ENCODE results near the gene MKNK1. TPM values are rescaled to one million over a fixed set of nuclear protein-coding genes. Genes with fewer than 3 reads are reported as not detected.

The MKNK1 gene
- total and polyA plus RNA-seq, 2 of the 4 experiments (the other 2 are of a cell fraction), result 14.3 to 35.2 TPM

GRCh38 chr1:46642115-46642680, 38.1 kb upstream of the MKNK1 start:
- BruUV-seq (replicated peaks), result no TSS peak
- CTCF ChIA-PET, result no interaction called here
- no peak overlapping the region for H3K27ac ChIP-seq (ENCODE audit: insufficient read depth, low read length)

More at GRCh38 chr1:46642115-46642680, 38.1 kb upstream of the MKNK1 start:
- Histone ChIP-seq H3K9me3 (ENCODE audit: control insufficient read depth, insufficient read depth, low read length) (no peaks in the 10 kb centered on the region), H3K9me1 (ENCODE audit: insufficient read depth, low read length) (peaks cover 3% of the 10 kb centered on the region; the same call in 1 of the 2 replicates), H3K14ac (replicated peaks; ENCODE audit: low read depth, low read length) (no peak overlapping the region), H3K56ac (ENCODE audit: extremely low read depth, insufficient read depth, low read length) (no peak overlapping the region), H3K36me3 (ENCODE audit: control insufficient read depth, insufficient read depth, low read length) (peaks cover 1% of the 10 kb centered on the region), H3K27me3 (ENCODE audit: control insufficient read depth, insufficient read depth, low read length) (no peaks in the 10 kb centered on the region), H3K23ac (ENCODE audit: low read depth, low read length) (no peak overlapping the region), H2AFZ (replicated peaks; ENCODE audit: low read length, poor library complexity) (no peak overlapping the region), H4K91ac (ENCODE audit: insufficient read depth, low read depth, low read length) (no peak overlapping the region), H2AK9ac (replicated peaks; ENCODE audit: low read depth, low read length, poor library complexity) (no peak overlapping the region), H3K4ac (ENCODE audit: low read depth, low read length) (no peak overlapping the region), H3K9ac (ENCODE audit: low read depth, low read length) (no peak overlapping the region), H3K18ac (ENCODE audit: low read depth, low read length) (no peak overlapping the region), H2BK120ac (ENCODE audit: low read depth, low read length) (no peak overlapping the region), H2BK5ac (ENCODE audit: low read depth, low read length, poor library complexity, severe bottlenecking) (no peak overlapping the region), H3K4me1 (ENCODE audit: control insufficient read depth, insufficient read depth, low read length) (peaks cover 4% of the 10 kb centered on the region; the same call in 1 of the 2 replicates), H2BK15ac (ENCODE audit: low read depth, low read length) (no peak overlapping the region), H4K8ac (ENCODE audit: low read depth in 2 of 2, low read length in 2 of 2) (no peak overlapping the region), H4K20me1 (ENCODE audit: insufficient read depth, low read length) (0 out of 2 replicates have a peak, but pooled peaks cover 3% of the 10 kb centered on the region), H2AK5ac (ENCODE audit: low read depth, low read length) (no peak overlapping the region), H3K4me2 (ENCODE audit: low read depth, low read length) (no peak overlapping the region), H3K79me1 (ENCODE audit: low read depth in 1 of 2, low read length in 2 of 2) (0 out of 4 replicates have a peak, but pooled peaks cover 0 to 2% of the 10 kb centered on the region in 2 experiments), H2BK20ac (ENCODE audit: low read depth, low read length) (no peak overlapping the region), H3K4me3 (ENCODE audit: insufficient read depth, low read depth, low read length) (no peak overlapping the region), H4K5ac (ENCODE audit: low read depth, low read length) (no peak overlapping the region)
- POLR2A ChIA-PET (ENCODE audit: unreplicated experiment), result no interaction called here
- dilution Hi-C loops (cut with HindIII; ENCODE audit: low sequenced_read_pairs, unreplicated experiment), result no loop called here
- in situ Hi-C loops (cut with MboI; ENCODE audit: low sequenced_read_pairs), result no loop called here
- ATAC-seq (ENCODE audit: low read depth) (no peak), DNase-seq (no peak)
- intact Hi-C loops (cut with micrococcal nuclease), result no loop called here
- TF ChIP-seq RAD21 (IDR thresholded peaks at IDR 0.05; ENCODE audit: low read length), result no peak
- TF ChIP-seq RCOR1 (IDR thresholded peaks at IDR 0.05; ENCODE audit: insufficient replicate concordance, low read length), result no peak
- no peak for TF ChIP-seq MAZ (IDR thresholded peaks at IDR 0.05; ENCODE audit: borderline replicate concordance, low read depth, low read length)
- TF ChIP-seq RFX5 (IDR thresholded peaks at IDR 0.05; ENCODE audit: low read depth, low read length), result no peak
- no peak for TF ChIP-seq SMC3 (IDR thresholded peaks at IDR 0.05; ENCODE audit: low read depth, low read length)
- TF ChIP-seq NFE2L2 (IDR thresholded peaks at IDR 0.05; ENCODE audit: low read depth, low read length), result no peak
- TF ChIP-seq CHD1 (IDR thresholded peaks at IDR 0.05; ENCODE audit: low read depth, low read length), result no peak
- TF ChIP-seq USF2 (IDR thresholded peaks at IDR 0.05; ENCODE audit: low read depth, low read length), result no peak
- TF ChIP-seq MAFK (IDR thresholded peaks at IDR 0.05; ENCODE audit: low read depth, low read length), result no peak
- no peak for TF ChIP-seq MXI1 (IDR thresholded peaks at IDR 0.05; ENCODE audit: borderline replicate concordance, low read depth, low read length)
- no peak for TF ChIP-seq CTCF (conservative IDR thresholded peaks at IDR 0.05; ENCODE audit: low read depth, low read length)
- TF ChIP-seq POLR2A (IDR thresholded peaks at IDR 0.05; ENCODE audit: low read depth, low read length), result no peak
- TF ChIP-seq ELK1 (IDR thresholded peaks at IDR 0.05; ENCODE audit: borderline replicate concordance, low read depth, low read length), result no peak

Measured in IMR-90 (cell line).